ENCODE data around the gene PCSK6. TPM values are rescaled to one million over a fixed set of nuclear protein-coding genes. Genes with fewer than 3 reads are reported as not detected.

PCSK6 gene
- total RNA-seq, 4 donors from 2014 or later, result 1.4 to 12.8 (median 6.9) TPM

GRCh38 chr15:101399431-101399830 is 90.1 kb downstream of the PCSK6 start:
- intact Hi-C loops (cut with DNase I; ENCODE audit: low total_unique reads), result no loop called here
- TF ChIP-seq, protein P1, sequence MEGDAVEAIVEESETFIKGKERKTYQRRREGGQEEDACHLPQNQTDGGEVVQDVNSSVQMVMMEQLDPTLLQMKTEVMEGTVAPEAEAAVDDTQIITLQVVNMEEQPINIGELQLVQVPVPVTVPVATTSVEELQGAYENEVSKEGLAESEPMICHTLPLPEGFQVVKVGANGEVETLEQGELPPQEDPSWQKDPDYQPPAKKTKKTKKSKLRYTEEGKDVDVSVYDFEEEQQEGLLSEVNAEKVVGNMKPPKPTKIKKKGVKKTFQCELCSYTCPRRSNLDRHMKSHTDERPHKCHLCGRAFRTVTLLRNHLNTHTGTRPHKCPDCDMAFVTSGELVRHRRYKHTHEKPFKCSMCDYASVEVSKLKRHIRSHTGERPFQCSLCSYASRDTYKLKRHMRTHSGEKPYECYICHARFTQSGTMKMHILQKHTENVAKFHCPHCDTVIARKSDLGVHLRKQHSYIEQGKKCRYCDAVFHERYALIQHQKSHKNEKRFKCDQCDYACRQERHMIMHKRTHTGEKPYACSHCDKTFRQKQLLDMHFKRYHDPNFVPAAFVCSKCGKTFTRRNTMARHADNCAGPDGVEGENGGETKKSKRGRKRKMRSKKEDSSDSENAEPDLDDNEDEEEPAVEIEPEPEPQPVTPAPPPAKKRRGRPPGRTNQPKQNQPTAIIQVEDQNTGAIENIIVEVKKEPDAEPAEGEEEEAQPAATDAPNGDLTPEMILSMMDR (IDR thresholded peaks at IDR 0.05), result no peak
- TF ChIP-seq POLR2A (IDR thresholded peaks at IDR 0.05), result no peak
- DNase-seq, result no peak
- Histone ChIP-seq H3K27ac (no peak overlapping the region), H3K4me3 (no peak overlapping the region), H3K4me1 (no peaks in the 10 kb centered on the region), H3K9me3 (no peaks in the 10 kb centered on the region), H3K36me3 (no peaks in the 10 kb centered on the region), H3K27me3 (no peaks in the 10 kb centered on the region)

- intact Hi-C loops (cut with DNase I; ENCODE audit: low total_unique reads), result no loop called here
- no peaks in the 10 kb centered on the region for H3K4me1 ChIP-seq
- H3K27ac ChIP-seq, result no peak overlapping the region
- no peaks in the 10 kb centered on the region for H3K27me3 ChIP-seq
- no peaks in the 10 kb centered on the region for H3K9me3 ChIP-seq
- DNase-seq, result no peak
- TF ChIP-seq, protein P1 (IDR thresholded peaks at IDR 0.05), result no peak
- no peak for TF ChIP-seq POLR2A (IDR thresholded peaks at IDR 0.05)
- H3K36me3 ChIP-seq, result no peaks in the 10 kb centered on the region
- no peak overlapping the region for H3K4me3 ChIP-seq
Measured at GRCh38 chr15:101398247-101398646, 91.3 kb downstream of the PCSK6 start.

DNA sequence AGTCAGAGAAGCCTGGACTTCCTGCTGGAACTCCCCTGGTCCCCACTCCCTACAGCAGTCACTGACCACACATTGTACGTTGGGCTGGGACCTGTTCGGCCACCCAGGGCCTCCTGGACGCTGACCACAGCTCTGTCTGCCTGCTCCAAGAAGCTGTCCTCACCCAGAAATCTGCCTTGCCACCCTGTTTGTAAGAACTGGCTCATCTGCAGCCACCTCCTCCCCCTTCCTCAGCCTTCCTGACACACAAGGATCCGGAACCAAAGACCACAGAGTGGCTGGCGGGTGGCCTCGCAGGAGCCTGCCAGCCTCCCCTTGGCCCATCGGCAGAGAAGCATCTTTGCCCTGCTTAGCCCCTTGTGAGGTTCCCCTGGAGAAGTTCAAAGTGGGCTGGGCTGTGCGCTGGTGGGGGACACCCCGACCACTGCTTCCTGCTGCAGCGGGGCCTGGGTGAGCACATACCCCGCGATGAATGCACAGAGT is 91.9 kb downstream of the PCSK6 start:
- H3K4me3 ChIP-seq, result no peak overlapping the region
- DNase-seq, result no peak
- H3K9me3 ChIP-seq, result no peaks in the 10 kb centered on the region
- H3K4me1 ChIP-seq, result no peaks in the 10 kb centered on the region
- no peak overlapping the region for H3K27ac ChIP-seq
- TF ChIP-seq, protein P1 (IDR thresholded peaks at IDR 0.05), result no peak
- no peak for TF ChIP-seq POLR2A (IDR thresholded peaks at IDR 0.05)
- intact Hi-C loops (cut with DNase I; ENCODE audit: low total_unique reads), result no loop called here
- H3K27me3 ChIP-seq, result no peaks in the 10 kb centered on the region
- no peaks in the 10 kb centered on the region for H3K36me3 ChIP-seq

GRCh38 chr15:101396484-101397261 is 92.8 kb downstream of the PCSK6 start:
- no peak overlapping the region for H3K27ac ChIP-seq
- TF ChIP-seq, protein P1 (IDR thresholded peaks at IDR 0.05), result no peak
- TF ChIP-seq POLR2A (IDR thresholded peaks at IDR 0.05), result no peak
- intact Hi-C loops (cut with DNase I; ENCODE audit: low total_unique reads), result no loop called here
- H3K36me3 ChIP-seq, result no peaks in the 10 kb centered on the region
- H3K4me1 ChIP-seq, result no peaks in the 10 kb centered on the region
- DNase-seq, result no peak
- H3K4me3 ChIP-seq, result no peak overlapping the region
- no peaks in the 10 kb centered on the region for H3K27me3 ChIP-seq
- H3K9me3 ChIP-seq, result no peaks in the 10 kb centered on the region

DNA sequence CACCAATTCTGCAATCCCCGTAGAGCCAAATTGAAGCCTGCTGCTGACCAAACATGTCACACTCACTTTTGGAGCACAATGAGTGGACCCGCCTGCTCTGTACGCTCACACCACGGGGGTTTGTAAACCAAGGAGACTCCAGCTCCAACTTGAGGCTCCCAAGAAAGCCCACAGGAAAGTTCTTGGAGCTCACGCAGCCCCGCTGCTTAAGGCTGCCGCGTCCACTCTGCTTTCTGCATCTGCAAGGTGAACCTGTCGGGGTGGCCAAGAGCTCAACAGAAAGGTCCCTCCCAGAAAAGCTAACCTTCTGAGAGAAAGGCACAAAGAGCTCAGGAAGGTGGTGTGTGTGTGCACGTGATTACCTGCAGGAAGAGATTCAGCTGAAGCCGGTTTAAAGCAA is 94.9 kb downstream of the PCSK6 start:
- TF ChIP-seq, protein P1 (IDR thresholded peaks at IDR 0.05), result no peak
- no peak for TF ChIP-seq POLR2A (IDR thresholded peaks at IDR 0.05)
- Histone ChIP-seq H3K27ac (no peak overlapping the region), H3K36me3 (no peaks in the 10 kb centered on the region), H3K4me3 (no peak overlapping the region), H3K9me3 (no peaks in the 10 kb centered on the region), H3K4me1 (no peaks in the 10 kb centered on the region), H3K27me3 (no peaks in the 10 kb centered on the region)
- intact Hi-C loops (cut with DNase I; ENCODE audit: low total_unique reads), result no loop called here
- no peak for DNase-seq

Measured in uterus (tissue), 4 donors.